ENCODE data around the gene CEP104. TPM values are rescaled to one million over a fixed set of nuclear protein-coding genes. Genes with fewer than 3 reads are reported as not detected.

Gene CEP104
- total and polyA plus RNA-seq, 5 experiments from 2014 or later: 13.1 to 59.0 (median 19.4) TPM

DNA sequence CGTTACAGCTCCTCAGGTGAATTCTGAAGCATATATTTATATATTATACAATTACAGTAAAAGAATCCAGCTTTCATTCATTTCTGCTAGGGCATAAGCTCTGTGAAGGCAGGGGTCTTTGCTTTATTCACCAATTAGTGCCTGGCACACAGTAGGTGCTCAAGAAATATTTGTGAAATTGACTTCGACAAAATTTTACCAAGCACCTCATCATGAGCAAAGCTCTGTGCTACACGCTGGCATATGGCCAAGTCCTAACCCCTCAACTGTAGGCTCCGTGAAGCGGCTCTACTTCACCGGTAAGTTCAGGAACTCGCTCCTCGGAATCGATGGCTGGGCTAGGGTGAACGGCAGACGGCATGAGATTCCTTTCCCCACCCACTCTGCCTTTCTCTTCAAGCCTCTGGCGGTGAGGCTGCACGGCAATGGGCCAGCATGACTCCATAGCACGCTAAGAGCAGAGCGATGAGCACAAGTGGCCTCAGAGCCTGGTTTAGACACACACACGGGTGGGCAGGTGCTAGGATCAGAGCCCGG lies 34.4 kb upstream of the CEP104 start:
- Mint-ChIP-seq H3K9me3 (no peaks in the 10 kb centered on the region), H3K4me3 (no peak overlapping the region), H3K27ac (peak overlapping the region in 4 of 10 donors; percentile 48 to 74 (median 66)), H3K4me1 (peaks cover 8 to 34% (median 22%) of the 10 kb centered on the region in 4 donors), H3K36me3 (peaks cover 5 to 61% (median 14%) of the 10 kb centered on the region in 3 donors), H3K27me3 (no peaks in the 10 kb centered on the region)
- DNase-seq (no peak), ATAC-seq (no peak)
- POLR2A ChIA-PET: no interaction called here

- H3K27me3 Mint-ChIP-seq: no peaks in the 10 kb centered on the region
- no peak for ATAC-seq
- peaks cover 5 to 63% (median 15%) of the 10 kb centered on the region in 3 donors for H3K36me3 Mint-ChIP-seq
- H3K4me3 Mint-ChIP-seq: peak overlapping the region in 2 of 10 donors; percentile 42 to 84
- H3K4me1 Mint-ChIP-seq: peaks cover 2 to 29% (median 17%) of the 10 kb centered on the region in 4 donors
- peak overlapping the region in 7 of 10 donors; percentile 13 to 95 (median 72) for H3K27ac Mint-ChIP-seq
- DNase-seq: peak in 1 of 10 donors; percentile 28
- POLR2A ChIA-PET: interaction anchor here (1.2 kb wide), 1 partner anchor 9 kb away, joined by 4 read pairs; the partner anchor contains the start of gene C1orf174
- H3K9me3 Mint-ChIP-seq: no peaks in the 10 kb centered on the region
These were observed 33.6 kb upstream of the CEP104 start for GRCh38 chr1:3890389-3891328.

GRCh38 chr1:3889936-3890335 lies 32.9 kb upstream of the CEP104 start:
- Mint-ChIP-seq H3K27ac (peak overlapping the region in 7 of 10 donors; percentile 14 to 95 (median 72)), H3K4me3 (peak overlapping the region in 2 of 10 donors; percentile 57 to 84), H3K27me3 (no peaks in the 10 kb centered on the region), H3K9me3 (no peaks in the 10 kb centered on the region), H3K4me1 (peaks cover 0 to 25% (median 13%) of the 10 kb centered on the region in 4 donors), H3K36me3 (peaks cover 5 to 65% (median 15%) of the 10 kb centered on the region in 3 donors)
- ATAC-seq (no peak), DNase-seq (peak in 1 of 10 donors; percentile 24)
- POLR2A ChIA-PET: interaction anchor here (1.2 kb wide), 1 partner anchor 10 kb away, joined by 4 read pairs; the partner anchor contains the start of gene C1orf174

DNA sequence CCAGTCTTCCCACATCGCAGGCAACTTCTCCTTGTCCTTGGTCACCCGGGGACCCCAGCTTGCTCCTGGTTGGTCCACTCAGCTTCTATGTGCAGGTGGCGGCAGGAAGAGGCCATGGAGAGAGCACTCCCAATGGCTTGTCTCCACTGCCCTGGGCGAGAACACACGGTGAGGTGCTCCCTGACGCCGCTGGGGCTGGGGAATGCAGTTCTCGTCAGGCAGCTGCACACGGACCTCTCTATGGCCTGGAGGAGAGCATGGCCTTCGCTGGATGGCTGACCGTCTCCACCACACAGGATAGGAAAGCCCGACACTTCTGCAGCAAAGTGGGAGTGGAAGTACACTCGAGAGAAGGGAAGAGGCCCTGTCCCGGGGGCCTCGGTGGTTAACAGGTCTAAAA lies 31.3 kb upstream of the CEP104 start:
- Mint-ChIP-seq H3K4me3 (no peak overlapping the region), H3K36me3 (peaks cover 5 to 78% (median 20%) of the 10 kb centered on the region in 3 donors), H3K27ac (peak overlapping the region in 1 of 10 donors; percentile 36), H3K27me3 (no peaks in the 10 kb centered on the region), H3K4me1 (peaks cover 0 to 23% (median 13%) of the 10 kb centered on the region in 4 donors), H3K9me3 (no peaks in the 10 kb centered on the region)
- ATAC-seq: no peak
- no peak for DNase-seq
- POLR2A ChIA-PET: no interaction called here

GRCh38 chr1:3886691-3887090 lies 29.7 kb upstream of the CEP104 start:
- Mint-ChIP-seq H3K36me3 (peaks cover 5 to 84% (median 22%) of the 10 kb centered on the region in 3 donors), H3K4me3 (no peak overlapping the region), H3K27ac (peak overlapping the region in 3 of 10 donors; percentile 40 to 68 (median 56)), H3K27me3 (no peaks in the 10 kb centered on the region), H3K4me1 (peaks cover 0 to 23% (median 11%) of the 10 kb centered on the region in 4 donors), H3K9me3 (no peaks in the 10 kb centered on the region)
- POLR2A ChIA-PET: interaction anchor here (0.8 kb wide), 1 partner anchor 13 kb away, joined by 4 read pairs; the partner anchor contains the start of gene C1orf174
- DNase-seq: no peak
- ATAC-seq: no peak

GRCh38 chr1:3886106-3886670 lies 29.2 kb upstream of the CEP104 start:
- Mint-ChIP-seq H3K4me1 (peaks cover 5 to 23% (median 14%) of the 10 kb centered on the region in 4 donors), H3K4me3 (no peak overlapping the region), H3K9me3 (no peaks in the 10 kb centered on the region), H3K27me3 (no peaks in the 10 kb centered on the region), H3K27ac (peak overlapping the region in 2 of 10 donors; percentile 56 to 65), H3K36me3 (peaks cover 5 to 79% (median 22%) of the 10 kb centered on the region in 3 donors)
- POLR2A ChIA-PET: interaction anchor here (0.5 to 0.8 kb wide), 2 partner anchors 13 to 83 kb away, joined by 3 to 4 read pairs; partner anchors contain the start of gene C1orf174
- ATAC-seq: no peak
- no peak for DNase-seq

DNA sequence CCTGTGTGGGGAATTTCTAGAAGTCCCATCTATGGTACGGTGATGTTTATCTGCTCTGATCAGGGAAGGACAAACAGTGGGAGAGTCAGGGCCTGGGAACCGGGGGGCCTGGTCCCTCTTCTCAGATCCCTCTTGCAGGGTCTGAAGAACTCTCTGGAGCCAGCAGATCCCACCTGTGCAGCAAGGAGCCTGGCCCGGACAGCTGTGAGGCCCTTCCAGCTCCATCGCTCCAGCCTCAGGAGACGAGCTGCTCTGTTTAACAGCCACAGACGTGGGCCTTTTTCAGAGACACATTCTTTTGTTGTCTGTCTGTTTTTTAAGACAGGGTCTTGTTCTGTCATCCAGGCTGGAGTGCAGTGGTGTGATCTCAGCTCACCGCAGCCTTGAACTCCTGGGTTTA lies 28.6 kb upstream of the CEP104 start:
- POLR2A ChIA-PET: interaction anchor here (0.5 kb wide), 1 partner anchor 82 kb away, joined by 3 read pairs; no protein-coding TSS in a partner anchor
- ATAC-seq (no peak), DNase-seq (no peak)
- no peaks in the 10 kb centered on the region for H3K27me3 Mint-ChIP-seq
- H3K27ac Mint-ChIP-seq: no peak overlapping the region
- no peak overlapping the region for H3K4me3 Mint-ChIP-seq
- H3K9me3 Mint-ChIP-seq: no peaks in the 10 kb centered on the region
- peaks cover 8 to 25% (median 15%) of the 10 kb centered on the region in 4 donors for H3K4me1 Mint-ChIP-seq
- peaks cover 5 to 73% (median 26%) of the 10 kb centered on the region in 3 donors for H3K36me3 Mint-ChIP-seq

DNA sequence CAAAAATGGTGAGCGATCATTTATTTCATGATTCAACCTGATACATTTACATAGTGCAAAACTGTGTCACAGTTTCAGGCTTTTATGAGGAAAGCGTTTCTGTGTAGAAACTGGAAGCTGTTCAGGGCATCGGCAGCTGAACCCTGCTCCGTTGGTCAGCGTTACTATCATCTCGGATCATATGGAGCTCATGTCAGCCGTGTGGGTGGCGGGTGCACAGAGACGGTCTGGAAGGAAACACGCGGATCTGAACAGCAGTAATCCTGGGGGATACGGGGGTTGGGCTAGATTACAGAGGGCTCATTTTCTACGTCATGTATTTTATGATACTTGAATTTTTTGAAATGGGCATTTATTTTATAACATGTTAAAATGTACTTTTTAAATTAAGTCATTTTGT lies 28.0 kb upstream of the CEP104 start:
- DNase-seq (no peak), ATAC-seq (no peak)
- Mint-ChIP-seq H3K4me1 (peaks cover 8 to 22% (median 13%) of the 10 kb centered on the region in 4 donors), H3K4me3 (no peak overlapping the region), H3K27me3 (no peaks in the 10 kb centered on the region), H3K36me3 (peaks cover 3 to 68% (median 27%) of the 10 kb centered on the region in 3 donors), H3K9me3 (no peaks in the 10 kb centered on the region), H3K27ac (peak overlapping the region in 2 of 10 donors; percentile 41)
- POLR2A ChIA-PET: interaction anchor here (1.4 kb wide), 1 partner anchor 15 kb away, joined by 3 read pairs; the partner anchor contains the start of gene C1orf174

DNA sequence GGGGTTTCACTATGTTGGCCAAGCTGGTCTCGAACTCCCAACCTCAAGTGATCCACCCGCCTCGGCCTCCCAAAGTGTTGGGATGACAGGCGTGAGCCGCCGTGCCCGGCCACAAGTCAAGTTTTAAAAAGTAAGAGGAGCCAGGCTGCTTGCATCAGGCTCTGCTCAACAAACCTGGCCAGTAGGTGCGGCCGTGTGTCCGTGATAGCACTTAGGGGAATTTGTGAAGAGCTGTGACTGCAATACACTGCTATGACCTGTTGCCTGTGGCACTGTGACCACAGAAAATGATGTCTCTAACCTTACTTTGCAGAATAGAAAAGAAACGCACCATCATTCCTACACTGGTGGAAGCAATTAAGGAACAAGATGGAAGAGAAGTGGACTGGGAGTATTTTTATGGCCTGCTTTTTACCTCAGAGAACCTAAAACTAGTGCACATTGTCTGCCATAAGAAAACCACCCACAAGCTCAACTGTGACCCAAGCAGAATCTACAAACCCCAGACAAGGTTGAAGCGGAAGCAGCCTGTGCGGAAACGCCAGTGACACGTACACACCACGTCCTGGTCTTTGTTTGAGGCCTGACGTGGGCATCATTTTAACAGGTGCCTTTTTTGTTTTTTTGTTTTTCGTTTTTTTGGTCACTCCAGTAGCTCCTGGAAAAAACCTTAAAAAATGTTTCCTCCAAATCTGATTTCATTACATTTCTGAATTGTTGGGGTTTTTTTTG lies 26.3 kb upstream of the CEP104 start:
- peak in 1 of 10 donors; percentile 19 for DNase-seq
- H3K27me3 Mint-ChIP-seq: no peaks in the 10 kb centered on the region
- H3K27ac Mint-ChIP-seq: peak overlapping the region in 7 of 10 donors; percentile 14 to 85 (median 74)
- peaks cover 8 to 17% (median 11%) of the 10 kb centered on the region in 4 donors for H3K4me1 Mint-ChIP-seq
- POLR2A ChIA-PET: interaction anchor here (0.8 to 1.4 kb wide), 2 partner anchors 16 to 25 kb away, joined by 3 read pairs; partner anchors contain the start of gene C1orf174
- H3K4me3 Mint-ChIP-seq: no peak overlapping the region
- ATAC-seq: peak; percentile 49 to 60
- peaks cover 0 to 4% (median 0%) of the 10 kb centered on the region in 9 donors for H3K9me3 Mint-ChIP-seq
- H3K36me3 Mint-ChIP-seq: peaks cover 14 to 69% (median 35%) of the 10 kb centered on the region in 3 donors

- H3K9me3 Mint-ChIP-seq: peaks cover 0 to 4% (median 0%) of the 10 kb centered on the region in 9 donors
- DNase-seq: peak in 2 of 10 donors; percentile 22 to 47
- ATAC-seq: peak; percentile 64 to 72
- peaks cover 6 to 17% (median 10%) of the 10 kb centered on the region in 4 donors for H3K4me1 Mint-ChIP-seq
- H3K4me3 Mint-ChIP-seq: peak overlapping the region in 4 of 10 donors; percentile 33 to 69 (median 41)
- peak overlapping the region; percentile 35 to 89 (median 71) for H3K27ac Mint-ChIP-seq
- POLR2A ChIA-PET: interaction anchor here (2.8 kb wide), 1 partner anchor 23 kb away, joined by 7 read pairs; the partner anchor contains the start of genes CEP104 and DFFB
- no peaks in the 10 kb centered on the region for H3K27me3 Mint-ChIP-seq
- peaks cover 14 to 69% (median 34%) of the 10 kb centered on the region in 3 donors for H3K36me3 Mint-ChIP-seq
These were observed 24.1 kb upstream of the CEP104 start for GRCh38 chr1:3881193-3881480.

DNA sequence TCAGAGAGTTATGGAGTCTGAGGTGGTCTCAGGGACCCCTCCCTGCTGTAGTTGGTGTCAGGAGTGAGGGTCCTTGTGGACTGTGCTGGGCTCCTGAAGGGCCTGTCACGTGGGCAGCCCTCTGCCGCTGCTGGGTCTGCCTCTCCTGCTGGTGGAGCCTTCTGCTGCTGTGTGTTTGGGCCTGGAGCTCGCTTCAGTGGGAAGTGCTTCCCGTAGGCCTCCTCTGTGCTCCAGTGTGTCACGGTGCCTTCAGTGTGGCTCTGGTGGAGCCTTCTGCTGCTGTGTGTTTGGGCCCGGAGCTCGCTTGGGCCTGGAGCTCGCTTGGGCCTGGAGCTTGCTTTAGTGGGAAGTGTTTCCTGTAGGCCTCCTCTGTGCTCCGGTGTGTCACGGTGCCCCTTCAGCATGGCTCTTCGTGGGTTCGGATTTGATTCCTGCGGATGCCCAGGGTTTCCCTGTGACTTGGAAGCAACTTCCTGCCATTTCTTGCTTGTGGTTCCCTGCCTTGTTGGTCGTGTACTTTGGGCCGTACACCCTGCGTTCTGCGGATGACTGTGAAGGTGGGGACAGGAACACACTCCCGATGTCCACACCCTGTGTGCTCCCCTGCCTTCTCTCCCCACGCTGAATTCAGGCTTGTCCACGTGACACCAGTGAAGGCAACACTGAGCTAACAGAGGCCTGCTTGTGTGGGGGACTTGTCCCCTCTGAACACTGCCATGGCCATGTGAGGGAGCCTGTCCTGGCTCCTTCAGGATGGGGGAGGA lies 23.6 kb upstream of the CEP104 start:
- Mint-ChIP-seq H3K9me3 (peaks cover 0 to 4% (median 0%) of the 10 kb centered on the region in 9 donors), H3K4me3 (peak overlapping the region in 2 of 10 donors; percentile 47 to 49), H3K4me1 (peaks cover 6 to 17% (median 10%) of the 10 kb centered on the region in 4 donors), H3K27ac (peak overlapping the region in 9 of 10 donors; percentile 15 to 89 (median 75)), H3K36me3 (peaks cover 14 to 70% (median 38%) of the 10 kb centered on the region in 3 donors), H3K27me3 (no peaks in the 10 kb centered on the region)
- no peak for ATAC-seq
- POLR2A ChIA-PET: interaction anchor here (2.8 kb wide), 1 partner anchor 23 kb away, joined by 7 read pairs; the partner anchor contains the start of genes CEP104 and DFFB
- DNase-seq: no peak
